ENCODE measurements around the gene COMMD1.

GRCh38 chr2:62042944-62043343 is 137.5 kb downstream of the COMMD1 start:
- TF ChIP-seq, protein P1, sequence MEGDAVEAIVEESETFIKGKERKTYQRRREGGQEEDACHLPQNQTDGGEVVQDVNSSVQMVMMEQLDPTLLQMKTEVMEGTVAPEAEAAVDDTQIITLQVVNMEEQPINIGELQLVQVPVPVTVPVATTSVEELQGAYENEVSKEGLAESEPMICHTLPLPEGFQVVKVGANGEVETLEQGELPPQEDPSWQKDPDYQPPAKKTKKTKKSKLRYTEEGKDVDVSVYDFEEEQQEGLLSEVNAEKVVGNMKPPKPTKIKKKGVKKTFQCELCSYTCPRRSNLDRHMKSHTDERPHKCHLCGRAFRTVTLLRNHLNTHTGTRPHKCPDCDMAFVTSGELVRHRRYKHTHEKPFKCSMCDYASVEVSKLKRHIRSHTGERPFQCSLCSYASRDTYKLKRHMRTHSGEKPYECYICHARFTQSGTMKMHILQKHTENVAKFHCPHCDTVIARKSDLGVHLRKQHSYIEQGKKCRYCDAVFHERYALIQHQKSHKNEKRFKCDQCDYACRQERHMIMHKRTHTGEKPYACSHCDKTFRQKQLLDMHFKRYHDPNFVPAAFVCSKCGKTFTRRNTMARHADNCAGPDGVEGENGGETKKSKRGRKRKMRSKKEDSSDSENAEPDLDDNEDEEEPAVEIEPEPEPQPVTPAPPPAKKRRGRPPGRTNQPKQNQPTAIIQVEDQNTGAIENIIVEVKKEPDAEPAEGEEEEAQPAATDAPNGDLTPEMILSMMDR (optimal IDR thresholded peaks at IDR 0.05 in 1 of 3, IDR thresholded peaks at IDR 0.05 in 1 of 3, conservative IDR thresholded peaks at IDR 0.05 in 1 of 3; ENCODE audit: extremely low read depth in 1 of 3, insufficient read depth in 2 of 3, low read length in 3 of 3) = no peak
- no peak for TF ChIP-seq EZH2 (IDR thresholded peaks at IDR 0.05; ENCODE audit: low read length)
